HG03571 (cell line): ENCODE measurements around the gene TP73.

Experiments used
- ATAC-seq: cut with Tn5 transposase; IDR thresholded peaks from one replicate; pipeline ENCODE4 v1.9.1; 2021; ENCODE audit not compliant: unreplicated experiment

The TP73 gene

GRCh38 chr1:3759164-3759563 is 106.8 kb downstream of the TP73 start:
- ATAC-seq, result no peak

- ATAC-seq, result no peak
Observed at GRCh38 chr1:3759796-3760195, 107.5 kb downstream of the TP73 start.

GRCh38 chr1:3761296-3762010 is 109.1 kb downstream of the TP73 start:
- ATAC-seq, result no peak

- no peak for ATAC-seq
Observed at GRCh38 chr1:3762151-3762872, 110.0 kb downstream of the TP73 start.

- ATAC-seq, result no peak
Observed at GRCh38 chr1:3762873-3763228, 110.5 kb downstream of the TP73 start.

- no peak for ATAC-seq
Observed at GRCh38 chr1:3763351-3764125, 111.2 kb downstream of the TP73 start.

GRCh38 chr1:3767328-3767925 is 115.1 kb downstream of the TP73 start:
- ATAC-seq, result no peak

GRCh38 chr1:3768811-3769390 is 116.6 kb downstream of the TP73 start:
- ATAC-seq, result no peak

GRCh38 chr1:3770047-3770765 is 117.9 kb downstream of the TP73 start:
- ATAC-seq, result no peak

GRCh38 chr1:3771108-3772026 is 119.1 kb downstream of the TP73 start:
- no peak for ATAC-seq

- ATAC-seq, result peak; percentile 45
Observed at GRCh38 chr1:3772027-3772714, 119.9 kb downstream of the TP73 start.

- peak; percentile 9 for ATAC-seq
Observed at GRCh38 chr1:3772715-3773571, 120.6 kb downstream of the TP73 start, which contains the start of gene SMIM1. Gene SMIM1, plus strand, starts transcription at chr1:3772749. Its CDS starts 2,625 bp downstream, at chr1:3775374.

- no peak for ATAC-seq
Observed at GRCh38 chr1:3773572-3774275, 121.4 kb downstream of the TP73 start.

- ATAC-seq, result no peak
Observed at GRCh38 chr1:3774276-3774945, 122.1 kb downstream of the TP73 start.

GRCh38 chr1:3774946-3775489 is 122.7 kb downstream of the TP73 start:
- ATAC-seq, result no peak

GRCh38 chr1:3775490-3776230 is 123.3 kb downstream of the TP73 start:
- no peak for ATAC-seq
